HEK293 (cell line): Measurements from ENCODE around the gene OST4.

Experiments used
- HOXA7 ChIP-seq: sonication (generic); formaldehyde crosslinking; IDR thresholded peaks from 2 replicates; pipeline ENCODE4 v1.8.1; 2022; ENCODE audit warnings: missing genetic modification reagents, borderline replicate concordance
- ZNF266 ChIP-seq: fragments of 450-650 bp; formaldehyde crosslinking; IDR thresholded peaks from 2 replicates; pipeline ENCODE4 v1.5.1; 2016; ENCODE audit warnings: missing biosample characterization, missing genetic modification characterization, low read depth
- ZNF341 ChIP-seq: fragments of 450-650 bp; formaldehyde crosslinking; IDR thresholded peaks from 2 replicates; pipeline ENCODE4; 2016; ENCODE audit warnings: low read depth, missing biosample characterization, missing genetic modification characterization
- ZNF558 ChIP-seq: fragments of 450-650 bp; formaldehyde crosslinking; IDR thresholded peaks from 2 replicates; pipeline ENCODE4 v1.5.1; 2016; ENCODE audit warnings: missing biosample characterization, missing genetic modification characterization
- TF ChIP-seq, protein P1 (sequence below): fragments of 450-650 bp; formaldehyde crosslinking; IDR thresholded peaks from 2 replicates; pipeline ENCODE4 v1.5.1; 2016; ENCODE audit warnings: missing biosample characterization, missing genetic modification characterization
- TF ChIP-seq, protein P2 (sequence below): fragments of 450-650 bp; formaldehyde crosslinking; IDR thresholded peaks from 2 replicates; pipeline ENCODE4 v1.5.1; 2016; ENCODE audit warnings: missing biosample characterization, missing genetic modification characterization
- TF ChIP-seq, protein P3 (sequence below): fragments of 450-650 bp; formaldehyde crosslinking; IDR thresholded peaks from 2 replicates; pipeline ENCODE4 v1.5.1; 2016; ENCODE audit warnings: missing biosample characterization, missing genetic modification characterization

DNA sequence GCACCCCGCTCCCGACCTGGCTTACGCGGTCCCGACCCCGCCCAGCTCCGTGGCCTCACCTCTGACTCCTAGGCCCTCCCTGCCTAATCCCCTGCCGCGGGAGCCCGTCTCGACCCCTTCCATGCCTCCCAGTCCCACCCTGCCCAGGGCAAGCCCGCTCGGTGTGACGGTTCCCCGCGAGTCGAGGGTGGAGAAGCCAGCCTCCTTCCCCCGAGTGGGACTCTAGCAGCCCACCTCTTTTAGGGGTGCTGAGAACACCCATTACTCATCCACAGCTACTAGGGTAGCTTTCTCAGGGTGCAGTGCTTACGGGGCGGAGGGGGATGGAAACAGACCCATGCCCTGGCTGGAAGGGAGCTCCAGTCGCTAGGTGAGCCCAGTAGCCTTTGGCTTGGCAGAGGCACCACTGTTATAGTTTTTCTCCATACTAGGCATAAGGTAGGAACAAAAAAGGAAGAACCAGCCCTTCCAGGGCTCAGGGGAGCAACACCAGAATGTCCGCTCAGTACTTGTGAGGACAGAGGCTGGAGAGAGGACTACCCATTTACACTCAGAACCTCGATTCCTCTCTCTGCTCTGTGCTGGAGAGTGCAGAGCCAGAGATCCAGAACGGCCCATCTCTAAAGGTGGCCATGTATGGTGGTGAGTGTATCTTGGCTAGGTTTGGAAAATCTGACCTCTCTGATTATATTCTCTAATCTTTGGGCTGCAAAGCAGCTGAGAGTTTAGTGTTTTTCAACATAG, 19.4 kb downstream of the OST4 start:
- TF ChIP-seq, protein P1, sequence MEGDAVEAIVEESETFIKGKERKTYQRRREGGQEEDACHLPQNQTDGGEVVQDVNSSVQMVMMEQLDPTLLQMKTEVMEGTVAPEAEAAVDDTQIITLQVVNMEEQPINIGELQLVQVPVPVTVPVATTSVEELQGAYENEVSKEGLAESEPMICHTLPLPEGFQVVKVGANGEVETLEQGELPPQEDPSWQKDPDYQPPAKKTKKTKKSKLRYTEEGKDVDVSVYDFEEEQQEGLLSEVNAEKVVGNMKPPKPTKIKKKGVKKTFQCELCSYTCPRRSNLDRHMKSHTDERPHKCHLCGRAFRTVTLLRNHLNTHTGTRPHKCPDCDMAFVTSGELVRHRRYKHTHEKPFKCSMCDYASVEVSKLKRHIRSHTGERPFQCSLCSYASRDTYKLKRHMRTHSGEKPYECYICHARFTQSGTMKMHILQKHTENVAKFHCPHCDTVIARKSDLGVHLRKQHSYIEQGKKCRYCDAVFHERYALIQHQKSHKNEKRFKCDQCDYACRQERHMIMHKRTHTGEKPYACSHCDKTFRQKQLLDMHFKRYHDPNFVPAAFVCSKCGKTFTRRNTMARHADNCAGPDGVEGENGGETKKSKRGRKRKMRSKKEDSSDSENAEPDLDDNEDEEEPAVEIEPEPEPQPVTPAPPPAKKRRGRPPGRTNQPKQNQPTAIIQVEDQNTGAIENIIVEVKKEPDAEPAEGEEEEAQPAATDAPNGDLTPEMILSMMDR (tag by site-specific recombination), result no peak
- TF ChIP-seq, protein P2, sequence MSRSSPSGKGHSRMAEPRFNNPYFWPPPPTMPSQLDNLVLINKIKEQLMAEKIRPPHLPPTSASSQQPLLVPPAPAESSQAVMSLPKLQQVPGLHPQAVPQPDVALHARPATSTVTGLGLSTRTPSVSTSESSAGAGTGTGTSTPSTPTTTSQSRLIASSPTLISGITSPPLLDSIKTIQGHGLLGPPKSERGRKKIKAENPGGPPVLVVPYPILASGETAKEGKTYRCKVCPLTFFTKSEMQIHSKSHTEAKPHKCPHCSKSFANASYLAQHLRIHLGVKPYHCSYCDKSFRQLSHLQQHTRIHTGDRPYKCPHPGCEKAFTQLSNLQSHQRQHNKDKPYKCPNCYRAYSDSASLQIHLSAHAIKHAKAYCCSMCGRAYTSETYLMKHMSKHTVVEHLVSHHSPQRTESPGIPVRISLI (tag by site-specific recombination), result no peak
- TF ChIP-seq HOXA7 (no peak), ZNF341 (tag by site-specific recombination) (no peak), ZNF558 (no peak), ZNF266 (tag by site-specific recombination) (no peak)
- TF ChIP-seq, protein P3, sequence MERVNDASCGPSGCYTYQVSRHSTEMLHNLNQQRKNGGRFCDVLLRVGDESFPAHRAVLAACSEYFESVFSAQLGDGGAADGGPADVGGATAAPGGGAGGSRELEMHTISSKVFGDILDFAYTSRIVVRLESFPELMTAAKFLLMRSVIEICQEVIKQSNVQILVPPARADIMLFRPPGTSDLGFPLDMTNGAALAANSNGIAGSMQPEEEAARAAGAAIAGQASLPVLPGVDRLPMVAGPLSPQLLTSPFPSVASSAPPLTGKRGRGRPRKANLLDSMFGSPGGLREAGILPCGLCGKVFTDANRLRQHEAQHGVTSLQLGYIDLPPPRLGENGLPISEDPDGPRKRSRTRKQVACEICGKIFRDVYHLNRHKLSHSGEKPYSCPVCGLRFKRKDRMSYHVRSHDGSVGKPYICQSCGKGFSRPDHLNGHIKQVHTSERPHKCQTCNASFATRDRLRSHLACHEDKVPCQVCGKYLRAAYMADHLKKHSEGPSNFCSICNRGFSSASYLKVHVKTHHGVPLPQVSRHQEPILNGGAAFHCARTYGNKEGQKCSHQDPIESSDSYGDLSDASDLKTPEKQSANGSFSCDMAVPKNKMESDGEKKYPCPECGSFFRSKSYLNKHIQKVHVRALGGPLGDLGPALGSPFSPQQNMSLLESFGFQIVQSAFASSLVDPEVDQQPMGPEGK (tag by site-specific recombination), result no peak
